Inflammatory macrophage treated with lipopolysaccharide for 1 hour (primary cell): ENCODE measurements around the gene SOX5.
"Not testable (repeated sequence)": the region's sequence is repeated elsewhere in the genome, so short reads cannot be mapped to it uniquely, and the experiment has no call there.

ENCODE experiments used
- DNase-seq, 2 donors: peaks; one replicate each; pipeline ENCODE4 v3.0.0-alpha.2; 2020 to 2022

Gene SOX5

DNA sequence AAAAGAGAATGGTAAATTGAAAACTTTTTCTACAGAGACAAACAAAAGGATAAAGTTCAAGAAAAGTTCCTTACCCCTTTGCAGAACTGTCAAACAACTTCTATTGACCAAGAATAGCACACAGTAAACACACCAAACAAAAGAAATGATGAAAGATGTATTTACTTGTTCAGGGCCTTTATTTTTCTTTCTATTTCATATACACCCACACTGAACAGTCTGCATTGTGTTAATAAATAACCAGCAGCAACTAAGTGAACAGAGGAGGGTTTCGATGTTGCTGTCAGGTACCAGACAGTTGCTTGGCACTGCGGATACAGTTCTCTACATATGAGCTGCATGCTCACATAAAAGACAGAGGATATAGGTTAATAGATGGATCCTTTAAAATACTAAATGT lies 122.1 kb downstream of the SOX5 start:
- no peak for DNase-seq

GRCh38 chr12:23825124-23825523 lies 124.3 kb downstream of the SOX5 start:
- DNase-seq: not testable (repeated sequence)

DNA sequence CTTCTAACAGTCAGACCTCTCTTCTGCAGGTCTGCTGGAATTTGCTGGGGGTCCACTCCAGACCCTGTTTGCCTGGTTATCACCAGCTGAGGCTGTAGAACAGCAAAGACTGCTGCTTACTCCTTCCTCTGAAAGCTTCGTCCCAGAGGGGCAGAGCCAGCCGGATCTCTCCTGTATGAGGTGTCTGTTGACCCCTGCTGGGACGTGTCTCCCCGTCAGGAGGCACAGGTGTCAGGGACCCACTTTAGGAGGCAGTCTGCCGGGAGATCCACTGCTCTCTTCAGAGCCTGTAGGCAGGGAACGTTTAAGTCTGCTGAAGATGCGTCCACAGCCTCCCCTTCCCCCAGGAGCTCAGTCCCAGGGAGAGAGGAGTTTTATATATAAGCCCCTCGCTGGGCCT lies 125.1 kb downstream of the SOX5 start:
- no peak for DNase-seq

- not testable (repeated sequence) for DNase-seq
Observed at GRCh38 chr12:23822883-23823282, 126.6 kb downstream of the SOX5 start.

DNA sequence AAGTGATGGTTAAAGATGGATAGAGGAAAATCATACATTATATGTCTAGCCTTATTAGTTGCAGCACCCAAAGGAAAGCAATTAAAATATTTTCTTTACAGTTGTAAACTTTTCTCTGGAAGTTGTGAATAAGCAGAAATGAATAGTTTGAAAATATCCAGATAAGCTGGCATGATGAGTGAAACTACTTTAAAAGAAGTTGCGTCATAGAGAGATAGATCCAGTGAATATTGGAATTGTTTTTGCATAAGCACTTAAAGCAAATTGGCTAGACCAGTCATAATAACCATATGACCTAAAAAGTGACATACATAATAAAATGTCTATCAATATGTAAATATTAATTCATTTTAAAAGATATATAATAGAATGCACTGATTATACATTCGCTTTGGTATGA lies 132.1 kb downstream of the SOX5 start:
- no peak for DNase-seq

DNA sequence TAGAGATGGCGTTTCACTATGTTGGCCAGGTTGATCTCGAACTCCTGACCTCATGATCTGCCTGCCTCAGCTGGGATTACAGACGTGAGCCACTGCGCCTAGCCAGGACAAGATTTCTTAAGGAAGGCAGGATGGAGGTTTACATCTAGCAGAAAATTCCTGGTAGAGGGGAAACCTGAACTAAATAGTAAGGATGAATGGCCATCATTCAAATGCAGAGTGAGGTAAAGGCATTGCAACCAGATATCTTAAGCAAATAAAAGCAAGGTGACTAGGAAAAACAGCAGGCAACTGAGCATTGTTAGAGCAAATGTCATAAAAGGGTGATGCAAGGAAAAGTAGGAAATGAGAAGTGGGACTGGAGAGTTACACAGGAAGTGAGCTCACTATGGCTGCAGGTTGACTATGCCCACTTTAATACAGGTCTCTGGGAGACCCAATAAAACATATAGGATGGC lies 133.0 kb downstream of the SOX5 start:
- no peak for DNase-seq

- no peak for DNase-seq
Observed at GRCh38 chr12:23815810-23816209, 133.7 kb downstream of the SOX5 start.

DNA sequence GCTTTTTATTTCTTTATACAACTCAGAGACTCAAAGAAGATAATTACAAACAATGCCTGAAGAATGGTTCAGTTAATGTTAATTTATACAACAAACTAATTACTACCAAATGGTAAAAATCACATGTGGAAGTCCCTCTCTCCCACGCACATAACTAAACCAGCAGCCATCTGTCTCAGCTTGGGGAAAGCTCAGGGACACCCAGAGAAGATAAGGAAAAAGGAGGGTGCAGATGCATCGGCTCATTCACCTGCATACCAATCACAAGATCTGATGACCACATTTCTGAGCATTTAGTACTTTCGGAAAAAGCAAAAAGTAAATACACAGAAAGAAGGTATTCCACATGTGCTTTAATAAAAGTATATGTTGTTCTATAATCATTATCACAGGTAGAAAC lies 136.3 kb downstream of the SOX5 start:
- DNase-seq: no peak

GRCh38 chr12:23810329-23810902 lies 139.1 kb downstream of the SOX5 start:
- no peak for DNase-seq

DNA sequence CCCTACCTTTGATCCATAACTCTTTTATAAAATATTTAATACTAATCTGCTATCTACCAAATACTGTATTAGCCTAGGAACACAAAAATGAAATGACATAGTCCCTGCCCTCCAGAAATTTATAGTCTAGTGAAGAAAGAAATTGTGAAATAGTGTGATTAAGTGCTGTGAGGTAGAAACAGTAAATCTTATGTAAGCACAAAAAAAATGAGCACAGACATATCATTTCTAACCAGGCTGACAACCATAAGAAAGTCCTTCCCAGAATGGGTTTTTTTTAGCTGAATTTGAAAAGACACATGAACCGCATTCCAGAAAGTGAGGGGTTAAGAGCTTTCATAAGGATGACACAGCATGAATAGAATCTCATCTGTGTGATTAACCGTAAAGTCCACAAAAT lies 145.9 kb downstream of the SOX5 start:
- DNase-seq: no peak

GRCh38 chr12:23795494-23795893 lies 154.0 kb downstream of the SOX5 start:
- DNase-seq: no peak

DNA sequence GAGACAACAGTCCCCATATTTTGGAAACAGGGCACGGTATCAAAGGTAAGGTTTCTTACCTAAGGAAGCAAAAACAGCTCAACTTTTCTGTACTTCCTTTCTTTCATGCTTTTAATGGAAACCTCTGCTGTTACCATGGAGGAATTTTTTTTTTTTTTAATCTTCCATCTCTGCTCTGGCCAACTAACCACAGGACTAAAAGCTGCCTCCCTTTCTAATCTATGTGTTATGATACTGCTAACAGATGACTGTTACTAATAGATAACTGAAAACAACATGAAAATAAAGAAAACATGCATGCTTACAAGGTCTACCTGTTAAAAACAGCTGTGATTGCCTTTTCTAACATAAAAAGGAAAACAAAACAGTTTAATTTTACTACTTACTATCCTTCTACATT lies 168.4 kb downstream of the SOX5 start:
- no peak for DNase-seq

DNA sequence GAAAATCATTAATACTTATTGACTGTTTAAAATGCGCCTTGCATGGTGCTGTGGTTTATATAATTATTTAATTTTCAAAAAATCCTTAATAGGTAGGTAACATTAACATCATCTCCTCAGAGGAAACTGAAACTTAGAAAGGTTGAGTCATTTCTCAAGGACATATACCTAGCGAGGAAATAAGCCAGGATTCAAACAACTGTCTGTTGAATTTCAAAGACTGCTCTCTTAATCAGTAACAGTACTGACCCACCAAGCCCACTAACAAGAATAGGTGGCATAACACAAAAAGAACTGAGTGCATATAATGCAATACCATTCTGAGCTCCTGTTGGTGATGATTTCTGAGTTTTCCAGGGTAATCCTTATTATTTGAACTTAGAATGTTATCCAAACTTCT lies 174.3 kb downstream of the SOX5 start:
- no peak for DNase-seq

GRCh38 chr12:23771240-23771949 lies 178.1 kb downstream of the SOX5 start:
- no peak for DNase-seq

DNA sequence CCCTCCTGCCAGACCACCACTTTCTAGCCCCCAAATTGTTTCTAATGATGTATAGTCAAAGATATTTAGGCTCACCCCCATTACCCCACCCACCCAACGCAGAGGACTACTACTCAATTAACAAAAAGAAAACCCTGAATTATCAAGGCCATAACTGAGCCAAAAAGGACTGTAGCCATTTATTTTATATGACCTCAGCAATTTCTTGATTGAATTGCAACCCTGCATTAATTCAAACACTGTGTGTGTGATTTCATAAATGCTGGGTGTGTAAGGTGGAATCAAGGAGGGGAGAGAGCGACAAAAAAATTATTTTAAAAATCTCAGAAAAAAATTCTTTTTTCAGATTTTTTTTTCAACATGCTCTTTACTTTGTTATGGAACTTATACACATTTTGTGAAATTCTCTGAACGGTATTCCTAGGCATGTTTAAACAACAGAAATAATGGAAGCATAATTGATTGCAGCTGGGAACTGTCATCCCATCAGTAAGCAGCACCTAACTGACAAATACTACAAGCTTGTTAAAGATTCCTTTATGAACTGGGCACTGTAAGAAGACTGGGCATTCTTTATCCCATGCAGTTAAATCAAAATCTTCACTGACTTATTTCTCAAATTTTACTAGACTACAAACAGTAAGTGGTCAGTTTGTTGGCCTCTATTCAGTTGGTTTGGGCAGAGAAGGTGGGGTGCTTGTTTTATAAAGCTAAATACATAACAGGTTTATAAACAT lies 179.1 kb downstream of the SOX5 start:
- DNase-seq: no peak

- no peak for DNase-seq
Observed at GRCh38 chr12:23767834-23768233, 181.6 kb downstream of the SOX5 start.

DNA sequence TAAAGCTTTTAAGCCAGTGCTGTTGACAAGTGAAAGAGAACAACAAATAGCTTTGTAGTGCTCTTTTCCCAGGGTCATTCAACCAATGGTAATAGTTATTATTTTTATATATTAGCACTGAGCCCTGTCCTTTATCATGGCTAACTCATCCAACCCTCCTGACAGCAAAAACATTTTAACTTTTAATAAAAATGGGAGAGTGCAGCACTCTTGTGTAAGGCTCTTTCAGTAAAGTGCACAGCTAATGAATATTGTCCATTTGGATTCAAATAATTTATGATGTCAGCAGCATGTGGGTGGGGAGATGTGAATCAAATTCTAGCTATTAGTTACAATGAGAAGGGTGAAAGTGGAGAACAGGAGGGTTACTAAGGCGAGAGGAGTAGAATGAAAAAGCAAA lies 185.7 kb downstream of the SOX5 start:
- no peak for DNase-seq

DNA sequence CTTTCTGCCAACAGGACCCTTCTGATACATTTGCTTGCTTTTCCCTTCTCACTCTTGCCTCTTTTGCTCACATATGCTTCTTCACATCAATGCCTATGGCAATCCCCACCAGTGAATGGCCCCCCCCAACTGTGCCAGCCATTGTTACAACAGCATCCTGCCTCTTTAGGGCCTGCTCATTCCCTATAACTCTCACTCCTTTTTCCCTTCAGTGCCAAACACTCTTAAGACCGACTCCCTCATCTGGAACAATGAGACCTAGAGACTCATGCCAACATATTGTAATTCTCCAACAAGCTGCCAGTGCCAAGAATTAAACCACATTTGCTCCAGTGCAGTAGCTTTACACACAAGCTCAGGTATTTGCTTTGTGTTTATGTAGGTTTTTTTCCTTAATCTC lies 189.0 kb downstream of the SOX5 start:
- DNase-seq: no peak

- DNase-seq: no peak
Observed at GRCh38 chr12:23758608-23759007, 190.9 kb downstream of the SOX5 start.

- no peak for DNase-seq
Observed at GRCh38 chr12:23757541-23757962, 191.9 kb downstream of the SOX5 start.

DNA sequence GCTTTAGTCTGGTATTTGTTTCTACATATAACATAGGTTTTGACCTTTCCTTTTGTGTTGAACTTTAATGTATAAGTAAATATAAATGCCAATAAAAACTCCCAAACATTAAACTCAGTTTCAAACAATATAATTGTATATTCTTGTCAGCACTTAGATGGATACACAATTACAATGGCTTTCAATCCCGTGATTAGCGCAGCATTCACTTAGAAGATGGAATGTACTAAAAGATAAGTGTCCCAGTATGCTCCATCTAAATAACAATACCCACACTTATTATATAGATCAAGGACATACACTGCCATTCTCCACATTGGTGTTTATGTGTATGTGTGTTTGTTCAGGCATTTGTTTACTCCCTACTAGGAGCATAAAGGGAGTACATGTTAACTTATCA lies 193.1 kb downstream of the SOX5 start:
- no peak for DNase-seq

DNA sequence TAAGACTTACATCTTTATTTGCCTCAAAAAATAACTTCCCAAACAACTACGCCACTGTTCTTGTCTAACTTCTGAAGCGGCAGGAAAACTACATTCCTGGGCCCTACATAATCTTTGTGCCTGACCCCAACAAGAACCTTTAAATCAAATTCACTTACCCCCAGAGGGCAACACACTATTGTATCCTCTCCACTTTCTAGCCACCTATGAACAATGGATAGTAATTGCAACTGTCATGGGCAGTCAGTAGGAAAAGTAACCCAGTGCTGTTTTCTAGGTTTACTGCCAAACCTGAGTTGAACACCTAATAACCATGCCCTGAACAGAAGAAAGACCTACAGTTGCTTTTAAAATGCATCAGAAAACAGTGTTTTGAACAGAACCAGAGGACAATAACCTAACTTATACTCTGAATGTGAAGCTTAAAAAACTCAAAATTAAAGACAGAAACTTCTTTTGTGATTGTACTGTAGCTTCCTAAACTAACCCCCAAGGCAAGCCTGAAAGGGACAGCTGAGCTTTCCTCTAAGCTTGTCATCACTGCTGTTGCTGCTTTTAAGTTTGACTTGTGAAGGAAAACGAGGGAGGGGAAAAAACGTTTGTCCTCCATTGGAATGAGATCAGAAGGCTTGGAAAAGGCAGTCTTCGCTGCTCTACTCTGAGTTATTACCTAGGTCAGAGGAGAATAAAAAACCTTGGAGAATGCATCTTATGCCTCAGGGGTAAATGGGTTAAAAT lies 195.7 kb downstream of the SOX5 start:
- DNase-seq: no peak

GRCh38 chr12:23752245-23752644 lies 197.2 kb downstream of the SOX5 start:
- no peak for DNase-seq

DNA sequence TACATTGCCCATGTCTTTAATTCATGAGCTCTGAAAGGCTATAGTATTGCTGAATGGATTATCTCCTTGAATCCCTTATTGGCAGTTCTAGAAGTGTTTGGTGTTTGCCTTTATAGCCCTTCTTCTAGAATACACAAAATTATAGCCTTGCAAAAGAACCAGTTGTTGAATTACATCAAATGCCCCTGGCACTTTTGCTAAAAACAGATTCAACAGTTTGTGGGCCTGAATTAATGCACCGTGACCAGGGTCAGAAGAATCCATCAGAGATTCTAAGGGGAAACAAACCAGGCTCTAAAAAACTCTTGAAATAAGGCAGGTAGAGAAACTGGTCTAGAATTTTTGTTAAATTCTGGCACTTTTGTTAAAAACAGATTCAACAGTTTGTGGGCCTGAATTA lies 197.8 kb downstream of the SOX5 start:
- DNase-seq: no peak
